SKM-1 (cell line): ENCODE results near the gene TAF1A.

Source experiments
- DNase-seq: peaks from one replicate; lab custom pipeline; 2025; ENCODE audit not compliant: unreplicated experiment; lab: John Stamatoyannopoulos, UW

The TAF1A gene

GRCh38 chr1:222539951-222540597 lies 49.7 kb downstream of the TAF1A start:
- DNase-seq, result no peak

DNA sequence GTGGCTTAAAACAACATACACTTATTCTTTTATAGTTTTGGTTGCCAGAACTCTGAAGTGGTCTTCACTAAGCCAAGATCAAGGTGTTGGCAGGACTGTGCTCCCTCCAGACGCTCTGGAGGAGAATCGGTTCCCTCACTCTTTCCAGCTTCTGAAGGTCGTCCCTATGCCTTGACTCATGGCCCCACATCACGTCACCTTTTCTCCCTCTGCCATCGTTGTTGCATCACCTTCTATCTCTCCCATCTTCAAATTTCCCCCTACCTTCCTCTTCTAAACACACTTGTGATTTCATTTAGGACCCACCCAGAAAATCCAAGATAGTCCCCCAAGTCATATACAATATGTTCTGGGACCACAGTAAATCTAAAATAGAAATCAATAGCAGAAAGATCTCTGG lies 54.3 kb downstream of the TAF1A start:
- DNase-seq, result no peak

- DNase-seq, result no peak
These were observed 58.9 kb downstream of the TAF1A start for GRCh38 chr1:222530852-222531251.

GRCh38 chr1:222529916-222530315 lies 59.8 kb downstream of the TAF1A start:
- no peak for DNase-seq

DNA sequence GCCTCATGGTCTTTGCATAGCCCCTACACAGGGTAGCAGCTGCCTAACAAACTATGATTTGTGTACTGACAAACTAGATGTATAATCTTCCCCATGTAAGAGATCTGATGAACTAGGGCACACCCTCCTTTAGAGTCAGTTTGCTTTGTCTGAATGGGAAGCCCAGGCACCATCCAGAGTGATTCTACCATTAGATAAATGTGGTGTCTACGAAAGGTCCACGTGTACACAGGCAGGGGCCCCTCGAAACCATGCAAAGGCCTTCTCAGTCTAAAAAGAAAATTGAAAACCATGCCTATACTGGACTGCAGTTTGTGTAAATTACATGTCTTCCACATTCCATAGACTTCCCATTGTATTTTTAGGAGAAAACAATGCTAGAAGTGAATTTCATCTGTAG lies 60.6 kb downstream of the TAF1A start:
- DNase-seq, result no peak

GRCh38 chr1:222525951-222526350 lies 63.8 kb downstream of the TAF1A start:
- DNase-seq, result peak; percentile 87

DNA sequence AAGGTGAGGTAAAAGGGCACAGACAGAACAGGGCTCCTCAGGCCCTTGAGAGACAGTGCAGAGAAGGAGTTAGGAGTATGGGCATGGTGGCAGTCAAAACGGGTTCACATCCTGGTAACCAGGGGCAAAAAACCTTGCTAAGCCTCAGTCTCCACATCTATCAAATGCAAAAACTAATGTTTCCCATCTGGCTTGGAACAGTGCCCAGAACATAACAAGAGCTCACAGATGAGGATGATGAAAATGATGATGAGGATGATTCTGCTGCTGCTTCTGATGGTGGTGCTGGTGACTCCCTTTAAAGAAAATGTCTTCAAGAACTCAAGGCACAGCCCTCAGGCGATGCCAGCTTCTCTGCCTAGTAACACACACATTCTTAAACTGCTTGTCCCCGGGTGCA lies 65.9 kb downstream of the TAF1A start:
- DNase-seq, result no peak

DNA sequence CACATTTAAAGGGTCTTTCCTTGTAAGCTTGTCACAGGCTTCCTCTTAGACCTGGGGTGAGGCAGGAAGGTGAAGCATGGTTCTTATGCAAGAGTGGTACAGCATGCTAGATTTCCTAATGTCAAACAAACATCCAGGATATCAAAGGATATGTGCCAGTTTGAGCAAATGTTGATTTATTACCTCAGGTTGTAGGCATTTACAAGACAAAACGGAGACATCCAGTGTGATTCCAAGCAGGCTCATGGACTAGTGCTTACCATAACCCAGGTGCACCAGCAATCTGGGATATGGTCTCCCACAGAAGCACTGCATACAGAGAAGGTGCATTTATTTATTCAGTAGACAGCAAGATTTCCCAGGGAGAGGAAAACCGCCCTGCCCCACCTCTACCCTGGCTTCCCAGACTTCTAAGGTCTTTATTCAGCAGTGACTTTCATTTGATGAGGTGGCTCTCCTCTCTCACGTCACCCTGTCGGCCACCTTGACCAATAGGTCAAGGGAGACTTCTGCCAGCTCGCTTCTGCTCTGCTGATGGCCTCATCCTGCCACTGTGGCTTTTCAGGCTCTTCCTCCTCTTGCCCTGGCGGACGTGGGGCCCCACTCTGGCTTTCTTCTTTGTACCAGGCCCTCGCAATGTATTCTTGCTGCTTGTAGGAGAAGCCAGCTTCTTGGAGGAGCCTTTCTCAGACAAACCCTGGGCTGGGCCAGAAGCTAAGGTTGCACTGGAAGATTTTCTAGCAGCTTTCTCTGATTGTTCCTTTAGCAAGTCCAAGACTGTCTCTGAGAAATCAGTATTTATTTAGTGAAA lies 67.4 kb downstream of the TAF1A start:
- peak; percentile 70 for DNase-seq

GRCh38 chr1:222521299-222522104 lies 68.2 kb downstream of the TAF1A start:
- DNase-seq, result peak; percentile 62
